Effector CD8-positive, alpha-beta T cell (primary cell): ENCODE measurements around the gene LRRC61.
"Not testable (repeated sequence)": the region's sequence is repeated elsewhere in the genome, so short reads cannot be mapped to it uniquely, and the experiment has no call there.

Experiments
- DNase-seq: peaks from one replicate; lab custom pipeline; 2025; lab: John Stamatoyannopoulos, UW
- total RNA-seq, 4 experiments: gene quantifications; one replicate each; lab custom pipeline; 2026; lab: John Stamatoyannopoulos, UW

LRRC61 gene, protein sequence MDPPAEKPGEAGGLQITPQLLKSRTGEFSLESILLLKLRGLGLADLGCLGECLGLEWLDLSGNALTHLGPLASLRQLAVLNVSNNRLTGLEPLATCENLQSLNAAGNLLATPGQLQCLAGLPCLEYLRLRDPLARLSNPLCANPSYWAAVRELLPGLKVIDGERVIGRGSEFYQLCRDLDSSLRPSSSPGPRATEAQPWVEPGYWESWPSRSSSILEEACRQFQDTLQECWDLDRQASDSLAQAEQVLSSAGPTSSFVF
- total RNA-seq = 1.8 to 5.1 (median 3.4) reads per million in 4 experiments

DNA sequence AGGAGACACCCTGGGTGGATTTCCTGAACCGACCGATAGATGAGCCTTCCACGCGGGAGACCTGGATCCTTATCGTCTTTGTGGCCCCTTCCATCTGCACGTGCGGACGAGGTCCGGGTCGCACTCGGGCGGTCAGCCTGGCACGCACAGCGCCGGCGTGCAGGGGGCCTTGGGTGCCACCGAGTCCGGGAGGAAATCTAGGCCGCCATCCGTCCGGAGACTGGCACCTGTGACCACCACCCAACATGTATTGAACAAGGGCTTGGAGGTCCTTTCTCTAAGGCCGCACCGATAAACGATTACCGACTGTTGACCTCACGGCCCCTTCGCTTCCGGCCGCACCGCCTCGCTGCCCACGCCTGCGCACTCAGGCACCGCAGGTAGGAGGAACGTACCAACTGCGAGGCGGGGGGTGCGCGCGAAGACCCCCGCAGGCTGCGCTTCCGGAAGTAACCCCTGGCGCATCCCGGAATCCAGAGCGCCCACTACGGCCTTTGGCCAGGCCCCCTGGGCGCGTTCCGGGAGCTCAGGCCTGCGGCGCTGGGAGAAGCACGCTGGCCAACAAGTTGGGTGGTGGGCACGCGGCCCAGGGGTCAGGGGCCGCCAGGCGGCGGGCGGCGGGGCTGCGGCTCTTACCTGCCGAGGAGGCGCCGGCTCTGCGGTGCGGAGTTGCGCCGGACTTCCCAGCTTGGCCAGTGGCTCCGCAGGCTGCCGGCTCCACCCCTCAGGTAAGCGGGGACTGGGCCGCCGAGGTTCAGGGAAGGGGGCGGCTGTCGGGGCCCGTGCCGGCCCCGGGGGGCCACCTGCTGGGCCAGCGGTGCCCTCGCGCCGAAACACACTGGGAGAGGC, at the start of gene LRRC61, which contains the start of gene ACTR3C:
TSS of gene LRRC61 (plus strand) at position 523 of the 849 bp plus-strand sequence. CDS start 13,507 bp downstream, outside the sequence.
TSS of gene ACTR3C (minus strand) at position 713 of the 849 bp plus-strand sequence. CDS start 28,249 bp downstream, outside the sequence.
- peak; percentile 45 for DNase-seq

DNA sequence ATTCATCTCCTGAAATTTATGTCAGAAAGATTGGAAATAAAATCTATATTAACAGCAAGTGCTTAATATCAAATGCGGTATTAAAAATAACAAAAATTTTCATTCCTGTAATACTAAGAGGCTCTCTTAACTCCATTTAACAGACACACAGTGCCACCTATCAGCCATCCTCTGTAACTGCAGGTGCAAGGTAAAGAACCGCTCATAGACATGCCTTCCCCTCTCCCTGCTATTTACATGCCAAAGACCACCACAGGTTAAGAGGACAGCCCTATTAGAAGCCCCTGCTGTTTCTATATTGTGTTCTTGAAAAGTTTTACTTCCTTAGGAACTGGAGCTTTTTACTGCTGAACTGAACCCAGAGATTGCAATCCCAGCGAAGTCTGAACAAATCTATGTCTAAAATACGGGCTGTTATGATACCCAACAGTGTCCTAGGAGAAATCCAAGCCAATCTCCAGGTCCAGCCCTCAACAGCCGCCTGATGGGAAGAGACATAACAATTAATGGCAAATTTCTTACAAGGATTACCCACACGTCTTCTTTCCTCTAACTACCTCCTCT, 46.9 kb upstream of the LRRC61 start:
- DNase-seq = peak; percentile 4

DNA sequence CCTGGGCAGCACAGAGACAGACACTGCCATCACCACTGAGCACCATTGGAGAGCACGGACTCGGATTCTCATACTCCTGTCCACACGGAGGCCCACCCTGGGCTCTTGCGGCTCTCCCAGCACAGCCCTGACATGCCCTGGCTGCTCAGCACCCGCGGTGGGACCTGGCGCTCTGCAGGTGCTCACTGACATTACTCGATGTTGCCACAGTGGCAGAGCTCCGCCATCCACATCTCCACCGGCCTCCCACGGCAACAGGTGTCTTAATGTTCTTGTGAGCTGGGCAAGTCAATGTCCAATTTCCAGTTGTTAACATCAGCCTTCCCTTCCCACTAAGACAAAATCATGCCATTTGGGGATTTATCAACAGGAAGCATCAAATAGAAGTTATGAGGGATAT, 44.8 kb upstream of the LRRC61 start:
- DNase-seq = not testable (repeated sequence)

DNA sequence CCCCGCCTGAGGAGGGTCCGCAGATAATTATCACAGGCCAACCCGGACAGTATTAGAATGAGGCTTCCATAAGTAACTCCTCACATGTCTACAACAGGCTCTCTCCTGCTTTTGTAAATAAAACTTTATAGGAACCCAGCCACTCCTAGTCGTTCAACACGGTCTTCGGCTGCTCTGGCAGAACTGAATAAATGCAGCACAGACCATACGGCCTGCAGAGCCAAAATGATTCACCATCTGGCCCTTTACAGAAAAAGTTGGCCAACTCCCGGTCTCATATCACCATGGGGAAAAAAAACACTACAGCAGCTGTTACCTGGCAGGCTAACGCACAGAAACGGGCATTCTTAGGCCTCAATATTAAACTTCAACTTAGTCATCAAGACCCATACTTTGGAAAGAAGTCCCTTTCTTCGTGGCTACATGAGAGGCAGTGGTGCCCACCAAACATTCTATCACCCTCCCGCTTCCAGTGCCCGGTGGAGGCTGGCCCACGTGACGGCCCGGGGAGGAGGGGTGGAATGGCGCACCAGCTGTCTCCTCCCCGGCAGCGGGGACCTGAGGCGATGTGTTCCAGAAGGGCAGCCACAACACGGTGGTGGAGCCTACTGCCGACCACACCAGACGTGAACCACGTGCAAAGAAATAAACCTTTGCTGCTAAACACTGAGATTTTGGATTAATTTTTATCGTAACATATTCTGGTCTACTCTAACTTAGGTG, 41.3 kb upstream of the LRRC61 start:
- DNase-seq = not testable (repeated sequence)

DNA sequence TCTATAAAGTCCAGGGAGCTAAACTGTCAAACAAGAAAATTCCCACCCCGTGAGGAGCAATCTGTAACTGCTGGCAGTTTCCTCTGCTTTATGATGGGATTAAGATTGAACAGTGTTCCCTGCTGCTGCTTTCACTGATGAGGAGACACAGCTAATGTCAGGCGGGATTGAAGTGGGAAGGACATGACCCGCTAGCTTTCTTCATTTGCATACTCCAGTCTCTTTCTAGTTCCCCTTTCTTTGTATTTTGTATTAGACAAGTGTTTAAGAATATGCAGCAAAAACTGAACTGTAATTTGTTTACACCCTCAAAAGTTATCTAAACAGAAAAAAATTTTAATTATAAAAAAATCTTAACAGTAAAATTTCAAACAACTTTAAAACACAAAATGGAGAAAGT, 40.0 kb upstream of the LRRC61 start:
- not testable (repeated sequence) for DNase-seq

DNA sequence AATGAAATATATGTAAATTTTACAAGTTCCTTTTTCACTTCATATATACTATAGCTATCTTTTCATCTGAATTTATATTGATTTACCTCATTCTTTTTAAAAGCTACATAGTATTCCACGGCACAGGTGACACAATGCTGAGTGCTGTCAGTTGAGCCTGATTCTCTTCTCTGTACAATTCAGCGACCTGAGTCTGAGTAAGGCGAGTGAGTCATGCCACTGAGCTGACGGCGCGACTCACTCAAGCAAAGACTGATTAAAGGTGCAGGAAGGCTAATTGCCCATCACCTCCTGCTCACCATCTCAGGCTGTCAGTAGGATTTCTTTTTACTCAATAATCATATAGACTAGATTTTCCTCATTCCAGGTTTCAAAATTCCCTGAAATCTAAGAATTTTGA, 39.5 kb upstream of the LRRC61 start:
- DNase-seq = not testable (repeated sequence)

DNA sequence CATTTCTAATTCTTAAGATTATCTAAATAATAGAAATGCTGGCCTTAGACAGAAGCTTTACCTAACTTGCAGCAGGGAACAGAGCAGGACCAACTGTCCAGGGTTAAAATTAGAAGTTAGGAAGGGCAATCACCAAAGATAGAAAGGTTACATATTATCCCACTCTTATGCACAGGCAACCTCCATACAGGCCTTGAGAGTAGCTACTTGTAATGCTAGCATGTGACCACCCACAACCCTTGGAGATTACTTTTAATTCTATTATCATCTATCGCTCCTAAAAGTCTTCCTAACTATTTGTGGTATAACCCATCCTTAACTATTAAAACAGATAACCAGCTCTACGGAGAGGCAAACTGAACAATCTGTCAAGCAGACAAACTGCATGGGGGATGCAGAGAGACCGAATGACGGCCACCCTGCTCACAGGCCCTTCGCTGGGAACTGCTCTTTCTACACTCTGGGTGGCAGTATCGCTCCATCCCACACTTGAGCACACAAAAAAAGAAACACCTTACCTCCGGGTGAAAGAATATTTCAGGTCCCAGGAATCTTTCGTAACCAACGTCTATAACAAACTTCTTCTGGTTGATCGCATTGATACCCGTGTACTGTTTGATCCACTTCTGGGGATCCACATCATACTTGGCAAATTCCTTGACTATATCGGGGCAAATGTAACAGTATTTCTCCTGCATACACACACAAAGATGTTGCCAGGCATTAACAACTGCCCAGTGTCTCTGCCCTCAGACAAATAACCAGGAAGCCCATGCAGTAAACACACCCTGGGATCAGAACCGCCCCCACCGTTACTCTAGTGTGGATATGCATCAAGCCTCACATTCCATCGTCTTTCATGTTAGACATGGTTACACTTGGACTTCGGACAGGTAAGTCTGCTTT, 37.1 kb upstream of the LRRC61 start:
- DNase-seq = peak; percentile 5

DNA sequence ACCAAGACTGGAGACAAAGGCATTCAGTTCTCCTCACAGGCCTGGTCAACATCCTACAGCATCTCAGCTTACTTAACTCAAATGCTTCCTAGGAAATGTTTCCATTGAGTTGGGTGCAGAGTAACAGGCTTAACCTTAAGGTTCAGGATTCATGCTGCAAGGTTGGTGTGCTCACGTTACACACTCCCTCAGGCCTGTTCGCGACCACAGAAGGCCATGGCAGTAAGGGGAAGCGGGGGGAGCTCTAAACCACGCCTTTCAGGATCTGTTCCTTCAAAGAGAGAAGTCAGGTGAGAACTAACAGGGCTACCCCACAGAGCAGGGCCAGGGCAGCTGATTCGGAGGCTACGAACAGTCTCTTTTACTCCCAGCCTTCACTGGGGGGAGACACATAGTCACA, 35.3 kb upstream of the LRRC61 start:
- not testable (repeated sequence) for DNase-seq

DNA sequence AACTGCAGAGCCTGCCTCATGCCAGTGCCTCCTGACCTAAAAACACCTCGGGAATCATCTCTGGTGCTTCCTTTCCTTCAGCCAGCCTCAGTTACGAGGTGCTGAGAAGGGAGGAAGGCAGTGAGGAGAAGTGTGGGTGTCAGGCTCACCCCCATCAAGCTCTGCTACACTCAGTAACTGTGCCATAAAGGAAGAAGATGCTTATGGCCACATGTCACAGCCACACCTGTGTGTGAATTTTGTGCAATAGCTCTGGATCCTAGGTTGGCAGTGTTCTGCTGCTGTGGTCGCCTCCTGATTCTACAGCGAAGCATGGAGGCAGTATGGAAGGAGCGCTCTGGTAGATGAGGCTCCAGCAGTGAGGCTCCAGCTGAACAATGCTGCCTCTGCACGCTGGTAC, 34.3 kb upstream of the LRRC61 start:
- DNase-seq = not testable (repeated sequence)

DNA sequence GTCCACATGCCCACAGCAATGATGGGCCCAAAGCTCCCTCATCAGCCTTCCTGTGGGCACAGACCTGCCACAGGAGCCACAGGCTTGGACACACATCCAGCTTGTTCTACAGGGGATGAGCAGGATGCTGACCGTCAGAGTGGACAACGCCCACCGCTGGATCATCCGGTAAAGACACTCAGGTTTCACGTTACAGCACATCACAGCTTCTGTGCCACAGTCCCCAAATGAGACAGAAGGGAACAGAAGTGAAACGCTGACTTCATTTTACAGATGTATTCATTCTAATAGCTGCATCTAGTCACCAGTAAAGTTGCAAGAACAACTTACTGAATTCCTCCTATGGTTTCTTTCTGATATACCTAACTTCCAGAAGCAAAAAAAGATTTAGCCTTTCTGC, 32.8 kb upstream of the LRRC61 start:
- not testable (repeated sequence) for DNase-seq

DNA sequence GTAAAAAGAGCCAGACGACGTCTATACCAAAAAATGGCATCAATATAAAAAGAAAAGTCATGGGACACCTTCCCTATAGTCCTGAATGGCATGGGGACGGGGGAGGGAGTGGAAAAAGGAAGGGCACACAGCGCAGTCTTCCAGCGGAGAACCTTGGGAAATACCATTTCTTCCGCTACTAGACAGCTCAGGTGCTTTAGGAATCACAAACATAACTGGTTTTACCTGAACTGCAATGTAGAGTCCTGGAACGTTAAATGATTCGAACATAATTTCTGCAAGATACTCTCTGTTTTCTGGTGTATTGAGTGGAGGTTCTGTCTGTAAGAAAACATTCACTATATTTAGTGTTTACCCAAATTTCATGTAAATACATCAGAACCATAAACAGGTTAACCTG, 28.1 kb upstream of the LRRC61 start:
- DNase-seq = not testable (repeated sequence)

DNA sequence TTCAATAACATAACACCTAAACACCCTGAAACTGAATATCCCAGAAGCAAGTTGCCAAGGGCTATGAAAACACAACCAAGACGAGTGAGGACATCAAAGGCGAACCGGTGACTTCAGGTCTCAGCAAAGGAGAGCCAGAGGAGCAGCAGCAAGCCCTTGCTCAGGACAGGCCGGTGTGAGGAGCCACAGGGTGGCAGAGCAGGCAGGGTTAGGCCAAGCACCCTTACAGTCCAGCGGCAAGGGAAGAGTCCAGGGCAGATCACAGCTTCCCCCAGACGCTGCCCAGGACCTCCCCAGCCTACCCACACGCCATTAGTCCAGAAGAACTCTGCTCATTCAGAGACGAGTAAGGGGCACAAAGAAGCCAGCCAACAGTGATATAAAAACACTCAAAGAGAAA, 27.5 kb upstream of the LRRC61 start:
- DNase-seq = not testable (repeated sequence)

DNA sequence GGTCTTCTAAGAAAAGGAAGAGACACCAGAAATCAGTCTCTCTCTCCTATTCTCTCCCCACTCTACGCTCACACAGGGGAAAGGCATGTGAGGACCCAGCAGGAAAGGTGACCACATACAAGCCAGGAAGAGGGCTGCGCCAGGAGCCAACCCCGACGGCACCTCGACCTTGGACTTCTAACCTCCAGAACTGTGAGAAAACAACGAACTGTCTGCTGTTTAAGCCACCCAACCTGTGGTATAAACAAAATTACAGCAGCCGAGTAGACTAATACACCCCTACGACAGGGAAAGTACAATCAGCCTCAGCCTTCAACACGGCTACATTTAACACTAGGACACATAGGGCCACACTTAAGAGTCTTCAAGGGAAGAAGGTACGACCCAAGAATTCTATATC, 26.4 kb upstream of the LRRC61 start:
- DNase-seq = not testable (repeated sequence)

DNA sequence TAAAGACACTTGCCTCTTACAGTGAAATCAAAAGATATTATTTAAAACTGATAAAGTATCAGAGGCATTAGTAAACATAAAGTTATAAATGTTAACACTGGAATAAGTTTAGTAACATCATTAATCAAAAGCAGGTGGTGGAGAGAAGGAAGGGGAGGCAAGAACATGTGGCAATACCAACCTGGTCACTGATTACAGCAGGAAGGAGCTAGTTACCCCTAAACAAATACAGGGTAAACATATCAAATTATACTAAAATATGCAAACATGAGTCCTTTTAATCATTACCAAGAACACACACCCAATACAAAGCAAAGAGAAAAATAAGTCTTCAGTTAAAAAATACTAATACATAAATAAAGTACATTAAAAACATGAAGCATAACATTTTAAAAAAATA, 25.2 kb upstream of the LRRC61 start:
- DNase-seq = not testable (repeated sequence)

DNA sequence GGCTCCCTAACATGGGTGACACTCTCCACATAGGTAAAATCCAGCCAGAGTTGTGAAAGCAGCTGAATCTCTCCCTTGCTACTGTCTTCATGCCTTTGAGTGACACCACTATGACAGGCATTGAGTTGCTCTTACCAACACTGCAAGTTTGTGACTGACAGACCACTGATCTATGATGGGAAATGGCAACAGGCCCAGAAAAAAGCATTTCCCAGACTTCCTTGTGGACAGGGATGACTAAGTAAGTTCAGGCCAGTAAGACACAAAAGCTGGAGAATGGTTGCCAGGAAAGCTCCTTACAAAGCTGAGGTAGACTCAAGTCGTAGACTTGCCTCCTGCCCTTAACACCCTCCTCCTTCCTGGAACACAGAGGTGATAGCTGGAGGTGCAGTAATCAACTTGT, 20.2 kb upstream of the LRRC61 start:
- DNase-seq = not testable (repeated sequence)

DNA sequence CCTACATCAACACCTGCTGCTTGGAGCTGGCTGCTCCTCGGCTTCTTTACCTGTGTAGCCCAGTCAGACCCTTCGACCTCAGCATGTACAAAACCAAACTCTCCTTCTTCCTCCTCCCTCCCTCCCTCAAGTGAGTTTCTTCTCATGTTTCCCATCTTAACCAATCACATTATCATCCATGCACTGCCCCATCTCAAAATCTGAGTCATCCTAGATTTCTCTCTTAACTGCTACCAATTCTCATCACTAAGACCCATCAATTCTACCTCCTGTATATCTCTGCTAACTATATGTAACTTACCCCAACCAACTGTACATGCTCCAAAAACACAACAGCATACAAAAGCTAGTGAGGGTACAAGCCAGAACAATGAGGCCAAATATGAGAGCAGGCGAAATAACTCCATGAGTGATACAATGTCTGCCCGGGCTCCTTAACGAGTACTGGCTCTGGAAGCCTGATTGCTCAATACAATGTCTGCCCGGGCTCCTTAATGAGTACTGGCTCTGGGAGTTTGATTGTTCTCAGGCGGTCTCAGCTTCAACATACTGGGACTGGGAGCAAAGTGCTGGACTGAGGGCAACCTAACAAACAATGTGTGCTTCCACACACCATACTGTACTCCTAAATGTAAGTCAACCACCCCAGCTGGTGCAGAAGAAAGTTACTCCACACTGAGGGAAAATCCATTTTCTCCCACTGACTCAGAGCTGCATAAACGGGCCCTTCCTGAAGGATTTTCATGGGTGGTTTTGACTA, 18.5 kb upstream of the LRRC61 start:
- DNase-seq = not testable (repeated sequence)

DNA sequence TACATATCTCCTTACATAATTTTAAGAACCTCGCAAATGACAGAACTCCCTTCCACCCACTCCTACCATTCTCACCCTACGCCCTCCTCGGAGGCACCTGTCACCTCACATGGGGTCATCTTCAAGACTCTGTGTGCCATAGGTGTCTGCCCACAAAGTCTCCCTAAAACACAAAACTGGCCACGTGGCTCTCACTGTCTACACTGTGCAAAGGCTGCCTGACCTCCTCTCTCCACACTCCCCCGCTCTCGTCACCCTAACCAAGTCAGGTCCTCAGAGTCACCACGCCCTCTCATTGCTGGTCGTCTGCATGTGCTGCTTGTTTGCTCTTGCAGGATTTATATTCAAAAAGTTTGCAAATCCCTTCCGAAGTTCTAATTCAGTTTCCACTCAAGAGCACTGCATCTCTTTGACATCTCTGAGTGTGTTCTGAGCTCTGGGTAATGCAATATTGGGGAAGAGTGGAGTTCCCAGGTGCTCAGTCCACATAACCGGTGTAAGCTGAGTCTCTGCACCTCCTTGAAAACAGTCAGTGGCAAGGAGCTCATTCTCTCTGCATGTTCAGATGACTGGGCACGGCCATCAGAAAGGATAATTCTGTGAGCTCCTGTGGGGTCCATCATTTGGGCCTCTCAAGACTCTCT, 17.8 kb upstream of the LRRC61 start:
- DNase-seq = not testable (repeated sequence)

DNA sequence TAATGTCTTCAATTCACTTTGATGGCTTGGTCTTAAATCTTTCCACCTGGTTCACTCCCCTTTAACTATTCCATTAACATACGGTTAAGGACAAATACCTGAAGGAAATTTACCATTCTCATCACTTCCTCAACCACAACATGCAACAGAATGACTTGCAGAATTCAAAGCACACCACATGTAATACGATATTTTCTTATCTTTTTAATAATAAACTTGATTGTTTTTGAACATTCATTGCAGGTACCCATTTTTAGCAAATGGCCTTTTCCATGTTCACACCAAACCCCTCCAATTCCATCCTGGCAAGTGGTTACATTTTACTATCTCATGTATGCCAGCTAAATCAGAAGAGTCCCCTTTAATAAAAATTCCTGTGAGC, 17.3 kb upstream of the LRRC61 start:
- not testable (repeated sequence) for DNase-seq

DNA sequence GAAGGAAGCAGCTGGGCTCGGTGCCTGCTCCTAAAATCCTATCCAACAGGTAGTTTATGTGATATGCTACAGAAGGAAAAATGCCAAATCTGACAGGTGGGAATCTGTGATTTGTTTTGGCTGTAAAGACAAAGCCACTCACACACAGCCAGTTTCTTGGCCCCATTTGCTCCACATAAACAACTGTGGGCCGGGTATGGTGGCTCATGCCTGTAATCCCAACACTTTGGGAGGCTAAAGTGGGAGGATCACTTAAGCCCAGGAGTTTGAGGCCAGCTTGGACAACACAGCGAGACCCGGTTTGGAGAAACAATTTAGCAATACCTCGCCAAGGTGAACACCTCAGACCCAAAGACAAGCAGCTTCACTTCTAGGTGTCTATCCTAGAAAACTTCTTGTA, 16.8 kb upstream of the LRRC61 start:
- DNase-seq = not testable (repeated sequence)
